Panc1 (cell line): Measurements from ENCODE around the gene EIF2B1. TPM values are rescaled to one million over a fixed set of nuclear protein-coding genes. Genes with fewer than 3 reads are reported as not detected.

Experiments
- ATAC-seq: fragments of 200-7000 bp; cut with Tn5 transposase; 2 replicates; pipeline ENCODE4 v1.9.1; 2020; ENCODE audit warnings: mild to moderate bottlenecking, moderate library complexity
- BruUV-seq: library from RNA; stranded (reverse); fragments of 400-500 nt; replicated peaks from 2 replicates; lab custom pipeline; 2021; lab: Mats Ljungman, UMichigan
- CTCF ChIA-PET: fragments of 300-600 bp; sonication (Branson Sonifier 250); formaldehyde crosslinking; loops from one replicate; lab custom pipeline; 2022; ENCODE audit warnings: antibody characterized with exemption; lab: Charles Lee
- POLR2A ChIA-PET: fragments of 300-600 bp; sonication (Branson Sonifier 250); formaldehyde crosslinking; loops from one replicate; lab custom pipeline; 2022; ENCODE audit warnings: antibody characterized with exemption; lab: Charles Lee
- DNase-seq: peaks from one replicate; pipeline ENCODE4 v3.0.0-alpha.2; 2010; ENCODE audit warnings: low read depth, low spot score
- H3K27ac ChIP-seq: 2 replicates; pipeline ENCODE4 v1.5.1; 2011; ENCODE audit warnings: mild to moderate bottlenecking, low read length, inconsistent platforms
- H3K27me3 ChIP-seq: fragments of 200-500 bp; sonication (Bioruptor generic); 2 replicates; pipeline ENCODE4 v1.6.0; 2014; ENCODE audit warnings: low read length, inconsistent platforms; ENCODE audit not compliant: control insufficient read depth, insufficient read depth
- H3K36me3 ChIP-seq: fragments of 200-500 bp; sonication (Bioruptor generic); 2 replicates; pipeline ENCODE4 v1.5.1; 2014; ENCODE audit warnings: inconsistent platforms, mild to moderate bottlenecking, low read length, moderate library complexity; ENCODE audit not compliant: control insufficient read depth, insufficient read depth
- H3K4me1 ChIP-seq: 2 replicates; pipeline ENCODE4 v1.5.1; 2011; ENCODE audit warnings: inconsistent platforms, mild to moderate bottlenecking, low read length, moderate library complexity; ENCODE audit not compliant: control insufficient read depth, insufficient read depth
- H3K4me3 ChIP-seq, 2 experiments: 2 replicates each; pipeline ENCODE4 v1.5.1; 2011 to 2012; ENCODE audit warnings: low read depth in 2 of 2, low read length in 2 of 2, mild to moderate bottlenecking in 2 of 2, inconsistent platforms in 1 of 2, moderate library complexity in 1 of 2
- H3K9me3 ChIP-seq: fragments of 200-500 bp; sonication (Bioruptor generic); 2 replicates; pipeline ENCODE4 v1.5.1; 2014; ENCODE audit warnings: low read depth, mild to moderate bottlenecking, inconsistent platforms, low read length, moderate library complexity; ENCODE audit not compliant: control insufficient read depth, insufficient read depth
- POLR2AphosphoS5 ChIP-seq: IDR thresholded peaks from 2 replicates; pipeline ENCODE4 v1.6.1; 2012; ENCODE audit warnings: mild to moderate bottlenecking, low read depth, low read length, moderate library complexity
- REST ChIP-seq, 2 experiments: IDR thresholded peaks; 2 replicates each; pipeline ENCODE4 v1.6.1; 2011 to 2012; ENCODE audit warnings: low read depth in 2 of 2, control low read depth in 1 of 2, low read length in 1 of 2, mild to moderate bottlenecking in 1 of 2, moderate library complexity in 1 of 2; ENCODE audit not compliant: insufficient read depth in 1 of 2
- SIN3A ChIP-seq: IDR thresholded peaks from 2 replicates; pipeline ENCODE4 v1.6.1; 2012; ENCODE audit warnings: low read depth, mild to moderate bottlenecking, low read length, moderate library complexity, borderline replicate concordance; ENCODE audit not compliant: insufficient read depth
- TCF7L2 ChIP-seq: IDR thresholded peaks from 2 replicates; pipeline ENCODE4 v1.6.1; 2011; ENCODE audit warnings: mild to moderate bottlenecking, low read depth, low read length, inconsistent platforms
- in situ Hi-C: cut with HindIII; loops from 2 replicates; pipeline ENCODE4 v1.10.0; 2016; ENCODE audit warnings: low sequenced_read_pairs, low pct_unique_long_range_greater_than_20kb
- intact Hi-C: fragments of 100-400 bp; cut with micrococcal nuclease; formaldehyde crosslinking; loops from one replicate; pipeline ENCODE4 v1.10.0; 2022; ENCODE audit not compliant: unreplicated experiment
- total RNA-seq: library from RNA; stranded (reverse); gene quantifications from one replicate; pipeline ENCODE4 v1.2.1, GENCODE V29; 2021; ENCODE audit not compliant: unreplicated experiment
- TF ChIP-seq, protein P1 (sequence below): fragments of 450-650 bp; IDR thresholded peaks from 2 replicates; pipeline ENCODE4 v1.5.1; 2017; ENCODE audit warnings: mild to moderate bottlenecking

Gene EIF2B1
- total RNA-seq, 1 experiment from 2014 or later = 49.4 TPM

GRCh38 chr12:123599721-123600120 lies 33.8 kb downstream of the EIF2B1 start:
- ATAC-seq = no peak
- intact Hi-C loops = no loop called here

DNA sequence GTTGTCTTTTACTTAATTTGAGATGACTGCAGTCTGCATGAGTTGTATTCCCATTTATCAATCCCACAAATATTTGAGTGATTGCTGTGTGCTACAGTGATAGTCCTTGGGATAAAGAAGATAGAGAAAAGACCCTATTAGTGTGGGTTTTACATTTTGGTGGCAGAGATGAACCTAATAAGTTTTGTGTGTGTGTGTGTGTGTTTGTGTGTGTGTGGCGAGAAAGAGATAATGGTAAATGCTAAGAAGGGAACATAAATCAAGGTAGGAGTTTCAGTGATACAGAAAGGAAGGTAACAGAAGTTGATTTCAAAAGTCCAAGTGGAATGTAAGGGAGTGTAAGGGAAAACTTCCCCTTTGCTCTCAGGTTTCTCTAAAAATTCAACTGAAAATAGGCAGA lies 34.2 kb downstream of the EIF2B1 start:
- BruUV-seq = no TSS peak
- Histone ChIP-seq H3K27ac (no peak overlapping the region), H3K36me3 (peaks cover 22% of the 10 kb centered on the region), H3K27me3 (no peaks in the 10 kb centered on the region), H3K4me1 (peaks cover 7% of the 10 kb centered on the region; the same call in 1 of the 2 replicates), H3K9me3 (no peaks in the 10 kb centered on the region), H3K4me3 (no peak overlapping the region)
- ATAC-seq = no peak
- no peak for DNase-seq
- CTCF ChIA-PET = no interaction called here
- intact Hi-C loops = no loop called here
- in situ Hi-C loops = no loop called here
- POLR2A ChIA-PET = no interaction called here
- TF ChIP-seq REST (IDR thresholded peaks at IDR 0.05; ENCODE audit: insufficient read depth in 1 of 2, low read depth in 2 of 2, low read length in 1 of 2) (no peak), POLR2AphosphoS5 (no peak), SIN3A (no peak), TCF7L2 (no peak)
- TF ChIP-seq, protein P1, sequence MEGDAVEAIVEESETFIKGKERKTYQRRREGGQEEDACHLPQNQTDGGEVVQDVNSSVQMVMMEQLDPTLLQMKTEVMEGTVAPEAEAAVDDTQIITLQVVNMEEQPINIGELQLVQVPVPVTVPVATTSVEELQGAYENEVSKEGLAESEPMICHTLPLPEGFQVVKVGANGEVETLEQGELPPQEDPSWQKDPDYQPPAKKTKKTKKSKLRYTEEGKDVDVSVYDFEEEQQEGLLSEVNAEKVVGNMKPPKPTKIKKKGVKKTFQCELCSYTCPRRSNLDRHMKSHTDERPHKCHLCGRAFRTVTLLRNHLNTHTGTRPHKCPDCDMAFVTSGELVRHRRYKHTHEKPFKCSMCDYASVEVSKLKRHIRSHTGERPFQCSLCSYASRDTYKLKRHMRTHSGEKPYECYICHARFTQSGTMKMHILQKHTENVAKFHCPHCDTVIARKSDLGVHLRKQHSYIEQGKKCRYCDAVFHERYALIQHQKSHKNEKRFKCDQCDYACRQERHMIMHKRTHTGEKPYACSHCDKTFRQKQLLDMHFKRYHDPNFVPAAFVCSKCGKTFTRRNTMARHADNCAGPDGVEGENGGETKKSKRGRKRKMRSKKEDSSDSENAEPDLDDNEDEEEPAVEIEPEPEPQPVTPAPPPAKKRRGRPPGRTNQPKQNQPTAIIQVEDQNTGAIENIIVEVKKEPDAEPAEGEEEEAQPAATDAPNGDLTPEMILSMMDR = no peak

More at GRCh38 chr12:123599721-123600120, 33.8 kb downstream of the EIF2B1 start:
- no TSS peak for BruUV-seq
- Histone ChIP-seq H3K27me3 (no peaks in the 10 kb centered on the region), H3K36me3 (peaks cover 25% of the 10 kb centered on the region), H3K4me3 (no peak overlapping the region), H3K4me1 (peaks cover 7% of the 10 kb centered on the region; the same call in 1 of the 2 replicates), H3K9me3 (no peaks in the 10 kb centered on the region), H3K27ac (no peak overlapping the region)
- ChIA-PET CTCF (interaction anchor here (0.7 kb wide), 1 partner anchor 38 kb away, joined by 4 read pairs; no protein-coding TSS in a partner anchor), POLR2A (no interaction called here)
- TF ChIP-seq POLR2AphosphoS5 = 0 out of 2 replicates have a peak, but pooled peaks have one; percentile 27
- TF ChIP-seq REST (IDR thresholded peaks at IDR 0.05; ENCODE audit: insufficient read depth in 1 of 2, low read depth in 2 of 2, low read length in 1 of 2) = no peak
- in situ Hi-C loops = no loop called here
- no peak for DNase-seq
